Measurements from ENCODE around the gene ZNF600. TPM values are rescaled to one million over a fixed set of nuclear protein-coding genes. Genes with fewer than 3 reads are reported as not detected.
"Not testable (repeated sequence)": the region's sequence is repeated elsewhere in the genome, so short reads cannot be mapped to it uniquely, and the experiment has no call there.

Gene ZNF600
- polyA plus RNA-seq, 3 donors: 1.9 to 9.2 (median 2.5) TPM

- WGBS (ENCODE audit: insufficient coverage): 87% methylated on average over 4 of the region's 6 CpGs
- no peaks in the 10 kb centered on the region for H3K27me3 ChIP-seq (ENCODE audit: control insufficient read depth in 2 of 2, insufficient read depth in 2 of 2, low read length in 2 of 2)
- H3K4me3 Mint-ChIP-seq: no peak overlapping the region
These were observed 44.6 kb downstream of the ZNF600 start for GRCh38 chr19:52741951-52742485.

GRCh38 chr19:52741371-52741770 lies 45.2 kb downstream of the ZNF600 start:
- H3K4me1 ChIP-seq (ENCODE audit: control insufficient read depth in 1 of 2, insufficient read depth in 2 of 2, low read length in 2 of 2); H3K4me2 ChIP-seq (replicated peaks; ENCODE audit: extremely low read depth, low read length, poor library complexity, severe bottlenecking); H3K27ac ChIP-seq (ENCODE audit: low read depth in 1 of 2, low read length in 2 of 2); H3K36me3 ChIP-seq (replicated peaks in 1 of 2; ENCODE audit: control insufficient read depth in 1 of 2, insufficient read depth in 2 of 2, low read length in 2 of 2); H3K4me3 ChIP-seq (replicated peaks in 1 of 3; ENCODE audit: low read depth in 2 of 3, low read length in 3 of 3); H2AFZ ChIP-seq (ENCODE audit: insufficient read depth, low read depth, low read length, poor library complexity, severe bottlenecking); H3K4me3 Mint-ChIP-seq; H3K4me1 Mint-ChIP-seq; H3K27me3 Mint-ChIP-seq (ENCODE audit: low read depth in 3 of 3); H4K20me1 ChIP-seq (ENCODE audit: insufficient read depth, low read length); DNase-seq; H3K27me3 ChIP-seq (ENCODE audit: control insufficient read depth in 2 of 2, insufficient read depth in 2 of 2, low read length in 2 of 2); H3K9ac ChIP-seq (ENCODE audit: insufficient read depth, low read length, poor library complexity, severe bottlenecking); intact Hi-C loops (cut with micrococcal nuclease); H3K79me2 ChIP-seq (ENCODE audit: insufficient read depth, low read length); H3K36me3 Mint-ChIP-seq; H3K27ac Mint-ChIP-seq: not testable (repeated sequence)
- H3K9me3 ChIP-seq (replicated peaks in 1 of 2; ENCODE audit: control insufficient read depth in 1 of 2, insufficient read depth in 1 of 2, low read length in 2 of 2): peaks cover 12 to 20% of the 10 kb centered on the region in 2 donors
- peaks cover 8 to 63% (median 42%) of the 10 kb centered on the region in 7 donors for H3K9me3 Mint-ChIP-seq
- WGBS (ENCODE audit: insufficient coverage): 90% methylated on average over 3 of the region's 7 CpGs

More at GRCh38 chr19:52741951-52742485, 44.6 kb downstream of the ZNF600 start:
- Mint-ChIP-seq H3K36me3 (peaks cover 0 to 3% of the 10 kb centered on the region in 2 donors), H3K27me3 (ENCODE audit: low read depth in 3 of 3) (peaks cover 0 to 2% (median 1%) of the 10 kb centered on the region in 3 donors), H3K4me1 (no peaks in the 10 kb centered on the region), H3K27ac (no peak overlapping the region), H3K9me3 (peaks cover 8 to 56% (median 36%) of the 10 kb centered on the region in 7 donors)
- Histone ChIP-seq H3K4me2 (replicated peaks; ENCODE audit: extremely low read depth, low read length, poor library complexity, severe bottlenecking) (no peak overlapping the region), H3K4me1 (ENCODE audit: control insufficient read depth in 1 of 2, insufficient read depth in 2 of 2, low read length in 2 of 2) (no peaks in the 10 kb centered on the region), H3K9ac (ENCODE audit: insufficient read depth, low read length, poor library complexity, severe bottlenecking) (no peak overlapping the region), H4K20me1 (ENCODE audit: insufficient read depth, low read length) (no peaks in the 10 kb centered on the region), H3K4me3 (replicated peaks in 1 of 3; ENCODE audit: low read depth in 2 of 3, low read length in 3 of 3) (no peak overlapping the region), H3K9me3 (replicated peaks in 1 of 2; ENCODE audit: control insufficient read depth in 1 of 2, insufficient read depth in 1 of 2, low read length in 2 of 2) (peaks cover 12 to 14% of the 10 kb centered on the region in 2 donors), H3K36me3 (replicated peaks in 1 of 2; ENCODE audit: control insufficient read depth in 1 of 2, insufficient read depth in 2 of 2, low read length in 2 of 2) (no peaks in the 10 kb centered on the region), H2AFZ (ENCODE audit: insufficient read depth, low read depth, low read length, poor library complexity, severe bottlenecking) (no peak overlapping the region), H3K79me2 (ENCODE audit: insufficient read depth, low read length) (no peaks in the 10 kb centered on the region), H3K27ac (ENCODE audit: low read depth in 1 of 2, low read length in 2 of 2) (no peak overlapping the region)
- DNase-seq: no peak
- no peak for TF ChIP-seq CTCF (IDR thresholded peaks at IDR 0.05)
- intact Hi-C loops (cut with micrococcal nuclease): no loop called here
